IMR-90 (cell line): ENCODE measurements around the gene TRIM36. TPM values are rescaled to one million over a fixed set of nuclear protein-coding genes. Genes with fewer than 3 reads are reported as not detected.

Source experiments
- ATAC-seq: fragments of 200-7000 bp; cut with Tn5 transposase; 2 replicates; pipeline ENCODE4 v1.9.1; 2020; ENCODE audit warnings: low read depth, mild to moderate bottlenecking, moderate library complexity
- BruUV-seq: library from RNA; stranded (reverse); fragments of 400-500 nt; replicated peaks from 2 replicates; lab custom pipeline; 2021; lab: Mats Ljungman, UMichigan
- CTCF ChIA-PET: fragments of 300-600 bp; formaldehyde crosslinking; extraction: SDS; loops from one replicate; lab custom pipeline; 2021; ENCODE audit warnings: antibody characterized with exemption; lab: Yijun Ruan, JAX
- POLR2A ChIA-PET: fragments of 300-600 bp; sonication (Branson Sonifier 250); formaldehyde crosslinking; loops from one replicate; lab custom pipeline; 2022; ENCODE audit warnings: antibody characterized with exemption; ENCODE audit not compliant: unreplicated experiment; lab: Charles Lee
- DNase-seq: peaks from one replicate; pipeline ENCODE4 v3.0.0; 2013
- H2AFZ ChIP-seq: replicated peaks from 2 replicates; pipeline ENCODE3; 2013; ENCODE audit warnings: low read length, mild to moderate bottlenecking; ENCODE audit not compliant: poor library complexity
- H2AK5ac ChIP-seq: 2 replicates; pipeline ENCODE4 v1.6.1; 2013; ENCODE audit warnings: low read depth, low read length, inconsistent platforms
- H2AK9ac ChIP-seq: replicated peaks from 2 replicates; pipeline ENCODE3; 2013; ENCODE audit warnings: mild to moderate bottlenecking, low read depth, low read length, moderate library complexity; ENCODE audit not compliant: poor library complexity
- H2BK120ac ChIP-seq: 2 replicates; pipeline ENCODE4 v1.6.1; 2013; ENCODE audit warnings: low read depth, low read length, inconsistent platforms
- H2BK15ac ChIP-seq: 3 replicates; pipeline ENCODE4 v1.6.1; 2013; ENCODE audit warnings: low read depth, low read length, inconsistent platforms
- H2BK20ac ChIP-seq: 2 replicates; pipeline ENCODE4 v1.6.1; 2013; ENCODE audit warnings: low read depth, mild to moderate bottlenecking, inconsistent platforms, low read length, moderate library complexity
- H2BK5ac ChIP-seq: 2 replicates; pipeline ENCODE4 v1.6.1; 2013; ENCODE audit warnings: mild to moderate bottlenecking, low read depth, low read length, inconsistent platforms; ENCODE audit not compliant: poor library complexity, severe bottlenecking
- H3K14ac ChIP-seq: replicated peaks from 2 replicates; pipeline ENCODE4 v1.6.1; 2013; ENCODE audit warnings: low read depth, low read length, inconsistent platforms
- H3K18ac ChIP-seq: 2 replicates; pipeline ENCODE4 v1.6.1; 2013; ENCODE audit warnings: low read depth, low read length, control low read depth
- H3K23ac ChIP-seq: 2 replicates; pipeline ENCODE4 v1.6.1; 2013; ENCODE audit warnings: low read depth, low read length, inconsistent platforms
- H3K27ac ChIP-seq: 2 replicates; pipeline ENCODE4 v1.5.1; 2013; ENCODE audit warnings: mild to moderate bottlenecking, control low read depth, low read length; ENCODE audit not compliant: insufficient read depth
- H3K27me3 ChIP-seq: 2 replicates; pipeline ENCODE4 v1.6.1; 2013; ENCODE audit warnings: low read length; ENCODE audit not compliant: control insufficient read depth, insufficient read depth
- H3K36me3 ChIP-seq: 2 replicates; pipeline ENCODE4 v1.6.1; 2013; ENCODE audit warnings: low read length, mixed read lengths; ENCODE audit not compliant: control insufficient read depth, insufficient read depth
- H3K4ac ChIP-seq: 2 replicates; pipeline ENCODE4 v1.6.1; 2013; ENCODE audit warnings: low read depth, low read length, inconsistent platforms
- H3K4me1 ChIP-seq: 2 replicates; pipeline ENCODE4 v1.6.1; 2013; ENCODE audit warnings: low read length, mixed read lengths; ENCODE audit not compliant: control insufficient read depth, insufficient read depth
- H3K4me2 ChIP-seq: 2 replicates; pipeline ENCODE4 v1.6.1; 2013; ENCODE audit warnings: low read depth, mild to moderate bottlenecking, control low read depth, low read length, moderate library complexity
- H3K4me3 ChIP-seq: 2 replicates; pipeline ENCODE4 v1.5.1; 2013; ENCODE audit warnings: low read depth, mild to moderate bottlenecking, control low read depth, low read length, moderate library complexity; ENCODE audit not compliant: insufficient read depth
- H3K56ac ChIP-seq: 2 replicates; pipeline ENCODE4 v1.6.1; 2013; ENCODE audit warnings: low read length, inconsistent platforms; ENCODE audit not compliant: insufficient read depth; ENCODE audit errors: extremely low read depth
- H3K79me1 ChIP-seq, 2 experiments: 2 replicates each; pipeline ENCODE4 v1.6.1; 2013; ENCODE audit warnings: low read length in 2 of 2, inconsistent platforms in 1 of 2, low read depth in 1 of 2
- H3K9ac ChIP-seq: 2 replicates; pipeline ENCODE4 v1.6.1; 2013; ENCODE audit warnings: low read depth, low read length, control low read depth
- H3K9me1 ChIP-seq: 2 replicates; pipeline ENCODE4 v1.6.1; 2013; ENCODE audit warnings: low read length, inconsistent platforms; ENCODE audit not compliant: insufficient read depth
- H3K9me3 ChIP-seq: 2 replicates; pipeline ENCODE4 v1.6.1; 2013; ENCODE audit warnings: low read length; ENCODE audit not compliant: control insufficient read depth, insufficient read depth
- H4K20me1 ChIP-seq: 2 replicates; pipeline ENCODE4 v1.6.1; 2013; ENCODE audit warnings: low read length, inconsistent platforms; ENCODE audit not compliant: insufficient read depth
- H4K5ac ChIP-seq: 2 replicates; pipeline ENCODE4 v1.6.1; 2013; ENCODE audit warnings: mild to moderate bottlenecking, low read depth, low read length, control low read depth
- H4K8ac ChIP-seq, 2 experiments: 2 replicates each; pipeline ENCODE4 v1.6.1; 2013; ENCODE audit warnings: low read depth in 2 of 2, low read length in 2 of 2, control low read depth in 1 of 2, inconsistent platforms in 1 of 2
- H4K91ac ChIP-seq: 2 replicates; pipeline ENCODE4 v1.6.1; 2013; ENCODE audit warnings: low read depth, low read length, inconsistent platforms; ENCODE audit not compliant: insufficient read depth
- BHLHE40 ChIP-seq: fragments of 150-350 bp; IDR thresholded peaks from 2 replicates; pipeline ENCODE4 v1.6.1; 2016; ENCODE audit warnings: mild to moderate bottlenecking, low read depth, low read length
- CEBPB ChIP-seq: IDR thresholded peaks from 2 replicates; pipeline ENCODE4 v1.6.1; 2012; ENCODE audit warnings: low read depth, low read length, improper control_type of control experiment
- CHD1 ChIP-seq: IDR thresholded peaks from 2 replicates; pipeline ENCODE4 v1.6.1; 2012; ENCODE audit warnings: low read depth, low read length, improper control_type of control experiment
- CTCF ChIP-seq: conservative IDR thresholded peaks from 2 replicates; pipeline ENCODE4 v1.5.1; 2012; ENCODE audit warnings: mild to moderate bottlenecking, low read depth, low read length, improper control_type of control experiment
- ELK1 ChIP-seq: fragments of 150-350 bp; IDR thresholded peaks from 2 replicates; pipeline ENCODE4 v1.6.1; 2016; ENCODE audit warnings: low read depth, mild to moderate bottlenecking, low read length, moderate library complexity, borderline replicate concordance
- FOS ChIP-seq: fragments of 150-350 bp; IDR thresholded peaks from 2 replicates; pipeline ENCODE4 v1.6.1; 2016; ENCODE audit warnings: low read depth, low read length
- MAFK ChIP-seq: IDR thresholded peaks from 2 replicates; pipeline ENCODE4 v1.6.1; 2012; ENCODE audit warnings: low read depth, low read length, improper control_type of control experiment
- MAZ ChIP-seq: IDR thresholded peaks from 2 replicates; pipeline ENCODE4 v1.6.1; 2012; ENCODE audit warnings: low read depth, mild to moderate bottlenecking, low read length, improper control_type of control experiment, moderate library complexity, borderline replicate concordance
- MXI1 ChIP-seq: IDR thresholded peaks from 2 replicates; pipeline ENCODE4 v1.6.1; 2012; ENCODE audit warnings: low read depth, mild to moderate bottlenecking, low read length, moderate library complexity, borderline replicate concordance
- NFE2L2 ChIP-seq: fragments of 150-350 bp; IDR thresholded peaks from 2 replicates; pipeline ENCODE4 v1.6.1; 2016; ENCODE audit warnings: low read depth, mild to moderate bottlenecking, low read length
- POLR2A ChIP-seq: IDR thresholded peaks from 2 replicates; pipeline ENCODE4 v1.6.1; 2012; ENCODE audit warnings: mild to moderate bottlenecking, low read depth, low read length
- RAD21 ChIP-seq: IDR thresholded peaks from 2 replicates; pipeline ENCODE4 v1.6.1; 2012; ENCODE audit warnings: low read length, improper control_type of control experiment
- RCOR1 ChIP-seq: IDR thresholded peaks from 2 replicates; pipeline ENCODE4 v1.6.1; 2012; ENCODE audit warnings: mild to moderate bottlenecking, low read length, improper control_type of control experiment; ENCODE audit not compliant: insufficient replicate concordance
- RFX5 ChIP-seq: IDR thresholded peaks from 2 replicates; pipeline ENCODE4 v1.8.0; 2012; ENCODE audit warnings: low read depth, mild to moderate bottlenecking, low read length, moderate library complexity
- SMC3 ChIP-seq: fragments of 150-350 bp; IDR thresholded peaks from 2 replicates; pipeline ENCODE4 v1.6.1; 2016; ENCODE audit warnings: low read depth, mild to moderate bottlenecking, antibody characterized with exemption, low read length, moderate library complexity
- USF2 ChIP-seq: fragments of 150-350 bp; IDR thresholded peaks from 2 replicates; pipeline ENCODE4 v1.6.1; 2017; ENCODE audit warnings: mild to moderate bottlenecking, antibody characterized with exemption, low read length, low read depth
- WGBS, 2 experiments: methylation state at CpG; one replicate each; pipeline versions ENCODE4 v1.1.5 to v1.1.7; 2013; ENCODE audit warnings: missing lambda C conversion rate in 2 of 2; ENCODE audit not compliant: insufficient read length in 1 of 2; ENCODE audit errors: extremely low coverage in 2 of 2; 5-methylcytosine and 5-hydroxymethylcytosine counted together
- dilution Hi-C: fragments of 300-500 bp; cut with HindIII; formaldehyde crosslinking; loops from one replicate; pipeline ENCODE4 v1.14.3; 2018; ENCODE audit warnings: low sequenced_read_pairs; ENCODE audit not compliant: unreplicated experiment
- in situ Hi-C: fragments of 300-500 bp; cut with MboI; formaldehyde crosslinking; loops from 3 replicates; pipeline ENCODE4 v1.14.3; 2019; ENCODE audit warnings: low sequenced_read_pairs, inconsistent platforms, mixed read lengths
- intact Hi-C: fragments of 100-400 bp; cut with micrococcal nuclease; formaldehyde crosslinking; loops from 2 replicates; pipeline ENCODE4 v1.10.0; 2022
- polyA plus RNA-seq, 3 experiments: library from polyadenylated mRNA; depleted of rRNA; stranded (reverse); fragments of >200 nt; gene quantifications; 2 replicates each; pipeline ENCODE4 v1.2.3, GENCODE V29; 2012; ENCODE audit warnings: low replicate concordance in 1 of 3
- total RNA-seq: library from RNA; depleted of rRNA; stranded (reverse); fragments of >200 nt; gene quantifications from 2 replicates; pipeline ENCODE4 v1.2.3, GENCODE V29; 2012

TRIM36 gene
- total and polyA plus RNA-seq, 2 of the 4 experiments (the other 2 are of a cell fraction) = 0.10 to 0.18 TPM

- H3K23ac ChIP-seq = no peak overlapping the region
- DNase-seq = no peak
- no CpG with 5 or more reads among the region's 5 CpGs for WGBS, 2 experiments
- no peak overlapping the region for H3K4ac ChIP-seq
- H2BK20ac ChIP-seq = no peak overlapping the region
- POLR2A ChIA-PET = no interaction called here
- no peak overlapping the region for H2BK5ac ChIP-seq
- no peak overlapping the region for H4K8ac ChIP-seq
- H3K4me2 ChIP-seq = no peak overlapping the region
- no peaks in the 10 kb centered on the region for H3K79me1 ChIP-seq
- no peak overlapping the region for H2AK5ac ChIP-seq
- no peak overlapping the region for H4K5ac ChIP-seq
- no peak overlapping the region for H4K91ac ChIP-seq
- CTCF ChIA-PET = no interaction called here
- no peak overlapping the region for H3K27ac ChIP-seq
- no peak overlapping the region for H3K14ac ChIP-seq
- no peak for ATAC-seq
- no peak overlapping the region for H2AK9ac ChIP-seq
- no peaks in the 10 kb centered on the region for H3K36me3 ChIP-seq
- H3K9me1 ChIP-seq = no peaks in the 10 kb centered on the region
- no peak overlapping the region for H2BK15ac ChIP-seq
- in situ Hi-C loops = no loop called here
- no peaks in the 10 kb centered on the region for H3K4me1 ChIP-seq
- H3K56ac ChIP-seq = no peak overlapping the region
- H3K9ac ChIP-seq = no peak overlapping the region
- no TSS peak for BruUV-seq
- intact Hi-C loops = no loop called here
- H3K18ac ChIP-seq = no peak overlapping the region
- H3K4me3 ChIP-seq = no peak overlapping the region
- no peak overlapping the region for H2BK120ac ChIP-seq
- TF ChIP-seq ELK1 (no peak), RFX5 (no peak), USF2 (no peak), RCOR1 (no peak), NFE2L2 (no peak), POLR2A (no peak), MAZ (no peak), SMC3 (no peak), BHLHE40 (no peak), MAFK (no peak), CHD1 (no peak), FOS (no peak), MXI1 (no peak), RAD21 (no peak), CTCF (no peak), CEBPB (no peak)
- H4K20me1 ChIP-seq = no peaks in the 10 kb centered on the region
- peaks cover 2% of the 10 kb centered on the region; the same call in 1 of the 2 replicates for H3K27me3 ChIP-seq
- dilution Hi-C loops = no loop called here
- H2AFZ ChIP-seq = no peak overlapping the region
- H3K9me3 ChIP-seq = no peaks in the 10 kb centered on the region
These were observed 59.9 kb downstream of the TRIM36 start for GRCh38 chr5:115109840-115110239.
